Fibroblast of gingiva (primary cell): ENCODE results near the gene GRIN2A.

Source experiments
- DNase-seq: peaks from one replicate; pipeline ENCODE4 v3.0.0-alpha.2; 2011; ENCODE audit warnings: low read depth

Gene GRIN2A

GRCh38 chr16:10182222-10183053 is at the start of gene GRIN2A:
TSS of gene GRIN2A (minus strand) at chr16:10182428. CDS start at chr16:10180411, 2,017 bp downstream.
- DNase-seq, result no peak

GRCh38 chr16:10231563-10231962 is 49.3 kb upstream of the GRIN2A start:
- no peak for DNase-seq

DNA sequence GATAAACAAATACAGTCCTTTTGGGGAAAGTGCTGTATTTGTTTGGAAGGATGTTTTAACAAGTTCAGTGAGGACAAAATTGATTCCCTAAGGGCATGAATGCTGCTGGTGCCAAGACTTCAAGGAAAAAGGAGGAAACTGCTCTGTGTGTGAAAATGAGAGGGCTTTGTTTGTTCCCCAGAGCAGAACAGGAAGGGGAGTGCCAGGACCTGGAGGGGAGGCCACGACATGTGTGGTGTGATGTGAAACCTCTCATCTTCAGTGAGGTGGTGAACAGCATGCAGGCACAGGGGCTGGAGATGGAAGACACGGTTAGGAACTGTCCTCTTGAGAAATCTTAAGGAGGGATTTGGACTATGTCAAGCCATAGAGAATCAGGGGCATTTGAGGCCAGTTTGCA is 46.6 kb upstream of the GRIN2A start:
- DNase-seq, result no peak

- DNase-seq, result no peak
Measured at GRCh38 chr16:10226987-10227306, 44.7 kb upstream of the GRIN2A start.

DNA sequence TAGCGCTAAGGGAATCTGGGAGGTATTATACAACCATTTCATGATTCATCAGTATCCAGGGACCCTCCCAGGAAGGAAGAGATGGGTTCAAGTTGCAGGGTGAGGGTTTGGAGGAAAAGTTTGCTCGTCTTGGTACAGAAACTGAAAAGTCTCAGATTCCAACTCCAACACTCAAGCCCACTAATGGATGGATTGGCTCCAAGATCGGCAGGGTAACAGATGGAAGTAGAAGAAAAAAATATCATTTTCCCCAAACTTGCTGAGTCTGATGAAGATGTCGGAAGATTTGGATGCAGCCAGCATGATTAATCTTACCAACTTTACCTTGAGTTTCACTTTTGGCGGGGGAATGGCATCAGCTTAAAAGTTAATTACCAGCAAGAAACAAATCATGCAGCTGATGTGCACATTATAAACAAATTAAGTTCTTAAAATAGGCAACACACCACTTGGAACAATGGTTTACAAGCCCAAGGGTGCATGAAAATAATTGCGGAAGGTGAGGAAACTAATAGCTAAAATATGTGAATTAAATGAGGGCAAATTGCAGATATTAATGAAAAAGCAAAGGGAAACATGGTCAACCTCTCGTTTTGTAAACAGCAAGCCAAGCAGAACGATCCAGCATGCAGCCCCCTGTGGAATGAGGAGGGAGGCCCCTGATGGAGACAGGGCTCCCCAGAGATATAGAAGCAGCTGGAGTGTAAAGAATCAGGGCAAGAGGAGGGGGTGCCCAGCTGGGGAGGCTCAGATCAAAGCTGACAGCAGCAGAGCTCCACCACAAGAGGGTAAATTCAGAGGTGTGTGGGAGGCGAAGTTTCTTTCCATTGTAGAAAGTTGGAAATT is 44.1 kb upstream of the GRIN2A start:
- DNase-seq, result no peak

GRCh38 chr16:10225653-10226052 is 43.4 kb upstream of the GRIN2A start:
- DNase-seq, result no peak

GRCh38 chr16:10224850-10225249 is 42.6 kb upstream of the GRIN2A start:
- DNase-seq, result no peak

DNA sequence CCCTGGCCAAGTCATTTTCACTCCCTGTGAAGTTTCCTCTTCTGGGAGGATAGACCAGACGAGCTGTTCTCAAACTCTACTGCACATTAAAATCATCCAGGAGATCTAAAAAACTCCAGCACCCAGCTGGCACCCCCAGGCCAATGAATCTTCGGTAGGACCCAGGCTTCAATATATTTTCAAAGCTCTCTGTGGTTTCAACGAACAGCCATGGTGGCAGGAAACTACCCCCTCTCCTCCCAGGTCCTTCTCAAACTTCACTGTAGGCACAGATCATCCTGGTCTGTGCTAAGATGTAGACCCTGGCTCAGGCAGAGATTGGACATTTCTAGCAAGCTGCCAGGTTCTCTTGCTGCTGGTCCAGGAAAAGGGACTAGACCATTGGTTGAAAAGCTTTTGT is 38.7 kb upstream of the GRIN2A start:
- DNase-seq, result no peak

GRCh38 chr16:10219742-10220141 is 37.5 kb upstream of the GRIN2A start:
- DNase-seq, result no peak

GRCh38 chr16:10218490-10219206 is 36.4 kb upstream of the GRIN2A start:
- DNase-seq, result no peak

- DNase-seq, result no peak
Measured at GRCh38 chr16:10213748-10214147, 31.5 kb upstream of the GRIN2A start.

DNA sequence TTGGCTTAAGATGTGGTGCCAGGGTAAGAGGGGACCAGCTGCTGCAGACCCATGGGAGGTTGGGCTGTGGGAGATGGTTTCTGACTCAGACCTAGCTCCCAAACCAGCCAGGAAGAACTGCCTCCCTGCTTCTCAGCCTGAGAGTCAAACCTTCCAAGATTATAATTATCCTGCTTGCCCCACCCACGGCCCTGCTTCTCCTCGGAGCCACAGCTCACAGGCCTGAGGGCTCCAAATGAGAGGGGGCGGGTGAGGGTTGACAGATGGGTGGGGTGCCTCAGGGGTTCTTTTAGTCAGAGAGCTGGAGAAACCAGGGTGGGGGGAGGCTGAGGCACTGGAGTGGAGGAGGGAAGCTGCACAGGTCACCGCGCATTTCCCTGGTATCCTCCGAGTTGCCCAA is 28.7 kb upstream of the GRIN2A start:
- DNase-seq, result no peak

DNA sequence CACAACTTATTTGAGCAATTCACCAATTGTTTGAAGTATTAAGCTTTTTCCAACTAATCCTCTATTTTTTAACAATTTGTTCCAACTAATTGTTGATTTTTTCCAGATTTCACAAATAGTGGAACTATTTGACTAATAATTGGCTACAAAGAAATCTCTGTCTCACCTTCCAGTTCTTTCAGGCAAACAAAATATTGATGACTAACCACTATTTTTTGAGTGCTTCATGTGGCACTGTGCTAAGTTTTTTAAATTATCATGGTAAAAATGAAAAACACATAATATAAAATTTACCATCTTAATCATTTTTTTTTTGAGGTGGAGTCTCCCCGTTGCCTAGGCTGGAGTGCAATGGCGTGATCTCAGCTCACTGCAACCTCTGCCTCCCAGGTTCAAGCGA is 24.6 kb upstream of the GRIN2A start:
- DNase-seq, result no peak

DNA sequence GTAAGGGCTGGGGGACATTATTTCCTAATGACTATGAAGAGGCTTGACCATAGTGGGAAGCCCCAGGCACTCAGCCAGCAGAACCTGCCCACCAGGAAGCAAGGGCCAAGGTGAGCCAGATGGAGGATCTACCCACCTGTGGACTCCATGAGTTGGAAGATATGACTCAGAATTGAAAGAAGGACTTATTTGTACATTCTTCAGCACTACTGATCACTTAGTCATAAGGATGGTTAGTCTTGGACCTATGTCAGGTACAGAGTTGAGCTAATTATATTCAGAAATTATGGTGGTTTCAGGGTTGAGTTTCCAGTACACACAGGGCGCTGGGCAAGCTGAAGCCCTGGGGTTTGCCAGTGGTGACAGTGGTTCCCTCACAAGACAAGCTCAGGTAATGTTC is 24.0 kb upstream of the GRIN2A start:
- no peak for DNase-seq

GRCh38 chr16:10205688-10206087 is 23.5 kb upstream of the GRIN2A start:
- no peak for DNase-seq

DNA sequence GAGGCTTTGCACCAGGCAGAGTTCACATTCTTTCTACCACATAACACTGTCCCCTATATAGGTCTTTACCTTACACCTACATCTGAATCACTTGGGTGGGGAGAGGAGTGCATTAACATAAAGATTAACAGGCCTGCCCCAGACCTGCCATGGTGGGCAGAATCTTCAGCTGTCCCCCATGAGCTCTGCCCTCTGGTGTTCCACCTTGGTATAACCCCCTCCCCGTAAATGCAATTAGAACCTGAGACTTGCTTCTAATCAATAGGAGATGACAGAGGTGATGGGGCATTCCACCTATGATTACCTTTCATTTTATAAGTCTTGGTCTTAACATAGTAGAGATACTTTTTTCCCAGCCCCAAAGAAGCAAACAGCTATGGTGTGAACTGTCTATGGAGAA is 20.4 kb upstream of the GRIN2A start:
- DNase-seq, result no peak

DNA sequence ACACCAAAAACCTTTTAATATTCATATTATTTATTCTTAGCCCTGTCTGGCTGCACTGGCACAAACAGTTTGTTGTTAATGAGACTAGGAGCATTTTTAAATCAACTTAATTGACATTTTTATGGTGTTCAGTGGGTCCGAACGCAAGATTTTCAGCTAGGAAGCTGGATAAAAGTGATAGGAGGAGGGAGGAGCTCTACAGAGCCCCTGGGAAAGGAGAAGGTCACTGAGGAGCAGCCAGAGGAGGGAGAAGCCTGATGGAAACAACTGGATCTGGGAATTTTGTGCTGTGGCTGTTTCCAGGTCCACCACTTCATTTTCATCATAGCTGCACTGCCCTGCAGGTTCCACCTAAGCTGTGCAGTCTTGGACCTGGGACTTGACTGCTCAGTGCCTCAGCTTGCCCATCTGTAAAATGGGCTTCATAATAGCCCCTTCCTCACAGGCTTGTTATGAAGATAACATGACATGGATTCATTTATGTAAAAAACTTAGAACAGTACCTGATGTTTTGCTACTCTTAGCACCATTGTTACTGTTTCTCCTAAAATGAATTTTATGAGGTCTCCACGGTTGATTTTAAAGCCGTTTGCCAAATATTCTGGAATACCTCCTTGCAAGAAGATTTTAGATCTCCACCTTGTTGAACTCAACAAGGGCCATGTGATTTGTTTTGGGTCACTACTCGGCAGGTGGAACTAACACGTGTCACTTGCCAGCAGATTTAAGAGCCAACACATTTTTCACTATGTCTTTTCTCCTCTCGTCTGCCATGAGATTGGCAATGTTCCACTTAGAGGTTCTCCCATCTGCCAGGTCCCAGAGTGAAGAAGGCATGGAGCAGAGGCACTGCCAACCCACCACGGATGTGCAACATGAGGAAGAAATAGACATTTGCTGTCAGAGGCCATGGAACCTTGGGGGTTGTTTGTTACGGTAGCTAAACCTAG is 18.7 kb upstream of the GRIN2A start:
- no peak for DNase-seq

GRCh38 chr16:10196999-10197398 is 14.8 kb upstream of the GRIN2A start:
- no peak for DNase-seq

- DNase-seq, result no peak
Measured at GRCh38 chr16:10191096-10191495, 8.9 kb upstream of the GRIN2A start.

- DNase-seq, result no peak
Measured at GRCh38 chr16:10189861-10190390, 7.7 kb upstream of the GRIN2A start.

GRCh38 chr16:10188236-10188635 is 6.0 kb upstream of the GRIN2A start:
- DNase-seq, result no peak
